GM18499 (cell line): Measurements from ENCODE around the gene UCK2.

Experiments
- ATAC-seq: cut with Tn5 transposase; IDR thresholded peaks from one replicate; pipeline ENCODE4 v1.9.1; 2021; ENCODE audit warnings: moderate number of reproducible peaks; ENCODE audit not compliant: insufficient read depth, unreplicated experiment

Gene UCK2

DNA sequence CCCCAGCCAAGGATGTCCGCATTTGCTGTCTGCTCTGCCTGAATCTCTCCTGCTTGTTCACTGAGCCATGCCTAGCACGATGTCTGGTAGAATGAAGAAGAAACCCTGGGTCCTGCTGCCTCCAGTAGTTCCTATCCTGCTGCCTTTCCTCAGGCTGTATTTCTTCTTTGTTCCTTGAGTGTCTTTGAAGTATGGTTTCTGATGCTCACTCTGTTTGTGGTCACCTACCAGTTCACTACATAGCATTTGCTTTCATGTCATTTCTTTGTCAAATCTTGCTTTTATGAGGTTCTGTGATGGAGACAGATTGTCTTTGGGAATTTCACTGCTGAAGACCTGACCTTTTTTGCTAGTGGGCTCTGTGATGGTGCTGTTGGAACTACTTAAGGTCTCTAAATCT is 5.9 kb downstream of the UCK2 start:
- no peak for ATAC-seq

DNA sequence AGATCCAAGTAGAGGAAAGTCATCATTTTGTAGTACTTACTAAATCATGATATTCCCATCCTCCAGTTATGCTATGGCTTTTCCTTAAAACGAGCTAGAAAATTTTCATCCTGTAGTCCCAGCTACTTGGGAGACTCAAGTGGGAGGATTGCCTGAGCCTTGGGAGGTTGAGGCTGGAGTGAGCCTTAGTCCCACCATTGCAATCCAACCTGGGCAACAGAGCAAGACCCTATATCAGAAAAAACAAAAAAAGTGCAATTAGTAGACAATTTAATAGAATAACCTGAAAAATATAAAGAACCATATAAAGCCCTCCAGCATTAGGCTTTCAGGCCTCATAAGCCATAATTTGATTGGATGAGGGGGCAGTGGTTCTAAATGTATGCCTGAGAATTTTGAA is 6.8 kb downstream of the UCK2 start:
- no peak for ATAC-seq

DNA sequence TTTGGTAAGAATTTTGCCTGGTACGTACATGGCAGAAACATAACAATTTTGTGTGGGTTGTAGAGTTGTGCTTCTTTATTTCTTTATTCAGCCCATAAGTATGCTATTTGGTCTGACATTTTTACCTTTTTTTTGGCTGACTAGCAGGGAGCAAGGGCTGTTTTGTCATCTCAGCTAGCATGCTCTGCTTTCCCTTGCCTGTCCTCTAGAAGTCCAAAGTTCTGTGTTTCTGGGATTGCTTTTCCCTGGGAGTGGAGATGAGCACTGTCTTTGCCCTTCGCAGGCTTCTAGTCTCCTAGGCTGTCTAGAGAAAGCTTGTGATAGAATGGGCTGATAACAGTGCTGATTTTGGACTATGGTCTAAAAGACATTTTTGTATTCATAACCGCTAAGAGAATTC is 7.5 kb downstream of the UCK2 start:
- no peak for ATAC-seq

DNA sequence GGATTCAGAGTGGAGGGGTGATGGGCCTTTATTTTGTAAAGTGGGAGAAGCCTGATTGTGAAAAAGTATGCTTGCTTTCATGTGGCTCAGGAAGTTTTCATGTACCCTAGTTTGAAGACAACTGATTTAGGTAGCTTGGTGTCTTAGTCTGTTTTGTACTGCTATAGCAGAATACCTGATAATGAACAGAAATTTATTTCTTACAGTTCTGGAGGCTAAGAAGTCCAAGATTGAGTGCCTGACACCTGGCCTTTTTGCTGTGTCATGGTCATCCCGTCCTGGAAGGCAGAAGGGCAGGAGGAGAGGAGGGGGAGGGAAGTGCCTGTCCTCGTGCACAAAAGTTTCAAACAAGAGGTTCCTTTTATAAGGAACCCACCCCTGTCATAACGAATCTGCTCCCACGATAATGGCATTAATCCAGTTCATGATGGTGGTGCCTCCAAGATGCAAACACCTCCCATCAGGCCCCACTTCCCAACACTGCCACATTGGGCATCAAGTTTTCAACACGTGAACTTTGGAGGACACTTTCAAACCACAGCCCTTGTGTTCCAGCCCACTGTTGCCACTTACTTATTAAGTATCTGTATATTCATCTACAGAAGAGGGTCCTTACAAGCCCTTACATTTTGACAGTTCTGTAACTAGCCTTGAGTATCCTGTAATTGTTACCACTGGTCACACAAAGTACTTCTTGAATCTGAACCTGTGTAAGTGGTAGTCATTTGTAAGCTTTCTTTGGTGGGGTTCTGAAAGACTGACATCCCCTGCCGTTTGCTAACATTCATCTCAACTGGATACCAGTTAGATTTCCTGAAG is 9.5 kb downstream of the UCK2 start:
- ATAC-seq = no peak

DNA sequence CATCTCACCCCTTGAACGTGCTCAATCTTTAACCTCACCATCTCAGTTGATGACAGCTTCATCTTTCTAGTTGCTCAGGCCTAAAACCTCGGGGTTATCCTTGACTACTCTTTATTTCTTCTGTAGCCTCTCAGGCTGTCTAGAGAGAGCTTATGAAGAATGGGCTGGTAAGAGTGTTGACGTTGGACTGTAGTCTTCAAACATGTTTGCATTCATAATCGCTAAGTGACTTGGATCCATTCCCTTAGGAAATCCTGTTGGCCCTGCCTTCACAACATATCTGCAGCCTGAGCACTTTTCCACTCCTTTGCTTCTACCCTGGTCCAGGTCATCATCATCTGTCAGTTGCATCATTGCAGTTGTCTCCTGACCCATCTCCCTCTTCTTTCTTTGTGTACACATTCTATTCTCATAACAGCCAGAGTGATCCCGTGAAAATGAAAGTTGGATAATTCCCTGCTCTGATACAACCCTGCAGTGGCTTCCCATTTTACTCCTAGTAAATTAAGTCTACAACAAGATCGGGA is 10.5 kb downstream of the UCK2 start:
- no peak for ATAC-seq

DNA sequence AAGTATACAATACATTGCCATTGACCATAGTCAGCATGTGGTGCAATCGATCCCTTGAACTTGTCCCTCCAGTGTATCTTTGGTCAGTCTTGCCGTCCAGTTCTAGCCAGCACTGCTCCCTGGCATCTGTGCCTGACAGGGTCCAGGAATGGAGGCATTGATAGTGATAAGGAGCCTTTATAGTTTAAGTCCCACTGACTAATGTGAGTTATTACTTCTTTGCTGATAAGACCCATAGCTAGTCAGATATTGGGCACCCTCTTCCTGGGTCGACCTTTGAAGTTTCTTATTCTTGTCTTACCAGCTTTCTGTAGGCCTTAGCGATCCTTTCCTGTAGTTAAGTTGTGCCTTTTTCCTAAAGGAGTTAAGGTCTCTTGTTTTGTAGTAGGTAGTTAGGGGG is 13.0 kb downstream of the UCK2 start:
- no peak for ATAC-seq

DNA sequence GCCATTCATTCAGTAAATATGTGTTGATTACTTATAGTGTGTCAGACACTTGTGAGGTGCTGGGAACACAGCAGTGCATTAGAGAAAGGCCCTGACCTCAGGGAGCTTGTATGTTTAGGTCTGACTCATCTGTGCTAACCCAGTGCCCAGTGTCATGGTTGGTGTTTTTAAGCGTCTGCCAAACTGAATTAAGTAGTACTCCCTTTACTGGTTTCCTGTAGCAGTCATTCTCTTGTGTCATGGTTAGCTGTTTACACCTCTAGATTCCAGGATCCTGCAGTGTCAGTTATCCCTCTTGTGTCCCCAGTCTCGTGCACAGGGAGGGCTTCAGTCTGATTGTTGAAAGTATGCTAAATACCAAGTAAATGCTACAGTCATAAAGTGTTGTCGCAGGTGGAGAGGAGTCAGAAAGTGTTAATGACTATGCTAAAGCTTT is 14.2 kb downstream of the UCK2 start:
- peak; percentile 31 for ATAC-seq

DNA sequence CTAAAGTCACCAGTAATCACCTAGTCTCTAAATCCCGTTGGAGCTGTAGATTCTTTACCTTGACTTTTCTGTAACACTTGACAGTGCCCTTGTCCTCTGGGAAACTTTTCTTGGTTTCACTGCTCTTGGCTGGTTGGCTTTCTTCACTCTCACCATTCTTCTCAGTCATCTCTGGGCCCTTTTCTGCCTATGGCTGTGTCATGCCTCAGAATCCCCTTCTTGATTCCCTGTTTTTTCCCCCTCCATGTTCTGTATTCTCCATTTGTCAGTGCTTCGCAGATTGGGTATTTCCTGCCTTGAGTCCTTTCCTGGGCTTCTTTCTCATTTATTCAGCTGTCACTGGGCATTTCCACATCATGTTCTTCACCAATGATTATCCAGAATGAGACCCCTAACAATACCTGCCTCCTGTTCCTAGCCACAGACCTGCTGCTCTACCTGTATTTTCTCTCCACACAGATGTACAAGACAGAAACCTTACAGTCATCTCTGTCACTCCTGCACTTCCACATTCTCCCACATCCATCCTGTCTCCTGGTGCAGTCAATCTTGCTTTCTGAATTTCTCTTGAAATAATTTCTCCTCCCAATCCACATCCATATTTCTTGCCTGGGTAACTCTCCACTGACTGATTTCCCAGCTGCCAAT is 14.7 kb downstream of the UCK2 start:
- ATAC-seq = no peak

DNA sequence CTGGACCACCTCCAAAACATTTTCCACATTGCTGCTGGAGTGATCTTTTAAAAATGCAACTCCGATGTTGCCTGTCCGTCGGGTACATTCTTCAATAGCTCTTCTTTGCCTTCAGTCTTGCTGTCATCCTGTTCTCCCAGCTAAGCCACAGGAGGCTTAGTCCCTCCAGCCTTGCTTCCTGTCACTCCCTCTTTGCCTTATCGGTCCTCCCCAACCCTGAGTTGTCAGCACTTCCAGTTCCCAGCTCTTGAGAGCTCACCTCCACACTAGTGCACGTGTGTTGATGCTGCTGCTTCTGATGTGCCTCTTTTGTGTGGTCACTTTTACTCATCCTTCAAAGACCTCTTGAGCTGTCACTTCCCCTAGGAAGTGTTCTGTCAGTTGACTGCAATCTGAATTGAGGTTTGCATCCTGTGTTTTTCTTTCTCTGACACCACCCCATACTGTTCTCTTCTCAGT is 15.3 kb downstream of the UCK2 start:
- peak; percentile 41 for ATAC-seq

DNA sequence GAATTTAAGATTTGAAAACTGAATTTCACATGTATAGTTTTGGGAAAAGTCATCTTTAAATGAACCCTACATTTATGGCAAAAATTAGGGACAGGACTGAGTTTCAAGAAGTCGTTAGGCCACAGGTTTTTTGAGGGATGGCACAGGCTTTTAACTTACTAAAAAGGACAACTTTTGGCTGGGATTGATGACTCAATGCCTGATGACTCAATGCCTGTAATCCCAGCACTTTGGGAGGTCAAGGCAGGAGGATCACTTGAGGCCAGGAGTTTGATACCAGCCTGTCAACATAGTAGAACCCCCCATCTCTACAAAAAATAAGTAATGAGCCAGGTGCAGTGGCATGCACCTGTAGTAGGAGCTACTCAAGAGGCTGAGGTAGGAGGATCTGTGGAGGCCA is 15.9 kb downstream of the UCK2 start:
- no peak for ATAC-seq

DNA sequence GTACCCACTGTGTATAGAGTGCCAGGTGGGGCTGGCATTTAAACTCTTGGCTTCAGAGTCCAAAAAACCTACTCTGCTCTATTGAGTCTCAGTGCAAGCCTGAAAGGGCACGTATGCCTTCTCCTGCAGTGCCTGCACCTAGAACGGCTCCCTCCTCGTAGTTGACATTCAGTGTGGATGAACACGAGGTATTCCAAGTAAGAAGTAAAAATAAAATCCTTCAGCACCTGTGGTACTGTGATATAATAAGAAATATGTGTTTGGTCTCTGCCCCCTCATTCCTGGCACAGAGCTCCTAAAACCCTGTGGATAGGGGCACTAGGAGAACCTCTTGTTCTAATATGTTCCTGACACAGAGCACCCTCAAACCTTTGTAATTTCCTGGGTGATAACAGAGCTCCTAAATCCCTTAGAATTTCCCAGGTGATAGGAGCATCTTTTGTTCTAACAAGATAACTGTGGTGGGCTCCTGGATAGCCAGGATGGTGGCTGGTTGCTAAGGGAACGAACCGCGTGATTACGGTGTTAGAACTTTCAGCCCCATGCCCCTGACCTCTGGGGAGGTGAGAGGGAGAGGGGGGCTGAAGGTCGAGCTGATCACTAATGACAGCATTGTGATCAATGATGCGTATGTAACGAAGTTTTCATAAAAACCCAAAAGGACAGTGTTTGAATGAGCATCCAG is 16.8 kb downstream of the UCK2 start:
- ATAC-seq = no peak

DNA sequence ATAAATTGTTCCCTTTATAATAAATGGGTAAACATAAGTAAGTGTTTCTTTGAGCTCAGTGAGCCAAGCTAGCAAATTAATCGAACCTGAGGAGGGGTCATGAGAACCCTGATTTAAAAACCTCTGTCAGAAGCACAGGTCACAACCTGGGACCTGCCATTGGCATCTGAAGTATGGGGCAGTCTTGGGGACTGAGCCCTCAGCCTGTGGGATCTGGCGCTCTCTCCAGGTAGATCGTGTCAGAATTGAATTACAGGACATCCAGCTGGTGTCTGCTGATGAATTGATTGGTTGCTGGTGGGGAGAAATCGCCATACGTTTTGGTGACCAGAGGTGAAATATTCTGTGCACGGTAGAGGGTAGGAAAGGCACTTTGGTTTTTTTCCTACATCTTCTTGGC is 17.5 kb downstream of the UCK2 start:
- no peak for ATAC-seq

DNA sequence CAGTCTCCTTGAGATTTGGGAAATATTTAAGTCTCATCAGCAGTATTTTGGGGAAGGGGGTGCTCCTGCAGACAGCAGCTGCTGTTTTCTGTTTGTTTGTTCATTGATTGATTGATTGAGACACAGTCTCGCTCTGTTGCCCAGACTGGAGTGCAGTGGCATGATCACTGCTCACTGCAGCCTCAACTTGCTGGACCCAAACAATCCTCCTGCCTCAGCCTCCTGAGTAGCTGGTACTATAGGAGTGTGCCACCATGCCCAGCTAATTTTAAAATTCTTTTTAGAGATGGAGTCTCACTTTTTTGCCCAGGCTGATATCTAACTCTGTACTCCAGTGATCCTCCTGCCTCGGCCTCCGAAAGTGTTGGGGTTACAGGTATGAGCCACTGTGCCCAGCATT is 18.2 kb downstream of the UCK2 start:
- ATAC-seq = no peak

DNA sequence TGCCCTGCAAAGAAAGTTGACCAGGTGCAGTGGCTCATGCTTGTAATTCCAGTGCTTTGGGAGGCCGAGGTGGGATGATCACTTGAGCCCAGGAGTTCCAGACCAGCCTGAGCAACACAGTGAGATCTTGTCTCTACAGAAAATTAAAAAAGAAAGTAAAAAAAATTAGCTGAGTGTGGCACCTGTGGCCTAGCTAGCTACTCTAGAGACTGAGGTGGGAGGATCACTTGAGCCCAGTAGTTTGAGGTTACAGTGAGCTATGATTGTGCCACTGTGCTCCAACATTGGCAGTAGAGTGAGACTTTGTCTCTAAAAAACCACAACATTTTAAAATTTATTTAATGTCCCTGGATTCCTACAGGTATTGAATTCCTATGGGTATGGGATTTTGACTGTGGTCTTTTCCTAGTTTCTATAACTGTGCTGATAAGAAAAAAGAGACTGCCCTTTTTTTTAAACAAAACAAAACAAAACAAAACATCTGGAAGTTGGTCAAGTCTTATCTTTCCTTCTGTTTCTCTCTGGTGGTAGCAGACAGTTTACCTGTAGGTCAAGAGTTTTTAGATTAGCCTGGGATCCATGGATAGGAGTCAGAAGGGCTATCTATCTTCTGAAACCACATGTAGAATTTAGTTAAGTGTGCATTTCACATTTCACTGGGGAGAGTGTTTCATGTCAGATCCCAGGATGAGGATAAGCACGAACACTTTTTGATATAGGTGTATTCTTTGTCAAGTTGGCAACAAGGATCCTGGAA is 18.8 kb downstream of the UCK2 start:
- peak; percentile 37 for ATAC-seq

DNA sequence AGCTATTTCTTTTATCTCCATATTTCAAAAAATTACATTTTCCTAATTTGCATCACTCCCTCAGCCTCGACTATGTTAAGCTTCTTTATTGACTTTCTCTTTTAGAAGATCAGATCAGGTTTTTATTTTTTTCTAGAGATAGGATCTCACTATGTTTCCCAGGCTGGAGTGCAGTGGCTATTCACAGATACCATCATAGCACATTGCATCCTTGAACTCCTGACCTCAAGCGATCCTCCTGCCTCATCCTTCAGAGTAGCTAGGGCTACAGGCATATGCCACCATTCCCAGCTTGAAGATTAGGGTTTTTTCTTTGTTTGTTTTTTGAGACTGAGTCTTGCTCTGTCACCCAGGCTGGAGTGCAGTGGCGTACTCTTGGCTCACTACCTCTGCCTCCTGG is 20.1 kb downstream of the UCK2 start:
- no peak for ATAC-seq

DNA sequence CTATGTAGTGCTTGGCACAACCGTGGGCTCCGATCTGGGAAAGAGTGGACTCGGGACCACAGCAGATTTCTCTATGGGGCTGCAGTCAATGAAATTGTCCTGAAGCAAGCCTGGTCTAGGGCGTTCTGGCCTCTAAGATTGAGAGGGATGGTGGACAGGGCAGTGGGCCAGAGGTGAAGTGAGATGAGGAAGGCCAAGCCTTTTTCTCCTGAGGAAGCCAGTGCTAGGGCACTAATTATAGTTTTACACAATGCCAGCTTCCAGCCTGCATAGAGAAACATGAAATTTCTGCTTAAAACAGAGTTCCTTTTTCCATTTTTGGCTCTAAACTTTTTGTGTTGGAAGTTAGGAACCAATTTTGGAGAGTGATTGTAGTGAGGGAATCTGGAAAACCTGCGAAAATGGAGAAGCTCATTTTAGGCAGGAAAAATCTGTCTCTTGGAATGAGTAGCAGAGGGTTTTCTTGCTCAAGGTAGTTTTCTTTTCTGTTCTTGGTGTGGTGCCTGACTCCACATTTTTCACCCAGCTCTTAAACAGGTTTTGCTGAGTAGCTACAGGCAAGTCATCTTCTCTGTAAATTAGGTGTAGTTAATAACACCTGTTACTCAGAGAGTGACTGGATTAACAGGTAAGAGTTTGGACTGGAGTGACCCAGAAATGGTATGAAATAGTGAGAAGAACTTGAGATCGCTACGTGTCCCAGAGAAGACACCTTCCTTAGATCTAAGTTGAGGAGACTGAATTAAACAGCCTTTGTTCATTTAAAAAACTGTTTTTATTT is 22.1 kb downstream of the UCK2 start:
- ATAC-seq = no peak

DNA sequence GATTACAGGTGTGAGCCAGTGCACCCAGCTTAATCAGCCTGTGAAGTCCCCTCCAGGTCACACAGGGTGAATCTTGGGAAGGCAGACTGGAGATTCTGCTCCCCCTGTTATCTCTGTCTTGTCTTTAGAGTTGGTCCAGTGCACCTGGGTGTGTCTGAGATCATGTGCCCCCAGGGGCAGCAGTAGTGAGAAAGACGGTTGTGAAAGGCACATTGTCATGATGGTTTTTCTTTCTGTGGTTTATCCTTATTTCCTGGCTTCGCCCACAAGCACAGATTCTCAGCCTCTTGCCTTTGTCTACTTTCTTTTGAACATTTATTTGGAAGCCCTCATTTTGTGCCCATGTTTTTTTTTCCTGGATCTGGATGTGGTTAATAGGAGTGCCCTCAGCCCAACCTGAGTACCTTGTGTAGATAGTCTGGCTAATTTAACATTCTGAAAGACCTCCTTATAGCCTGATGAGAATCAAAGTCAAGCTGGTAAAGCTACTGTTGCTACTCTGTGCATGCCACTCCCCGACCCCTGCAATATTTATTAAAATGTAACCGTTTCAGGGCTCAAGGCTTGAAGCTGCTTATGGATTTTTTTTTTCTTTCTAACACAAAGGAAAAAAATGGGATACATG is 23.7 kb downstream of the UCK2 start:
- peak; percentile 73 for ATAC-seq

DNA sequence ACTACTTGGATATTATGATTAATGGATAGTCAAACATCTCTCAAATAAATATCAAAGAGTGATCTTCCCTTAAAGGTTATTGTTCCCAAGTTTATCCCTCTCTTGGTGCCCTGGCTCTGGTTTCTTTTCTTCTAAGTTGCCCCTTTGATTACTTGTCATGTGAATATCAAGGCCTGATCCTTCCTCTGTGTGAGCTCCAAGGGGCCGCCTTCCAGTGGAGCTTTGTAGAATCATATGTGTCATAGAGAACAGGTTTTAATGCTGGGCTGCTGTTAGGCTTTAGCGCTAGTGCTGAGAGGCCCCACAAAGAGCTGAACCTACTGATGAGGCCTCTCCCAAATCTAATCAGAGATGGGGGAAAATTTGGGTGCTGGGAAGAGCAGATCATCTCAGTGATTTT is 25.5 kb downstream of the UCK2 start:
- no peak for ATAC-seq

DNA sequence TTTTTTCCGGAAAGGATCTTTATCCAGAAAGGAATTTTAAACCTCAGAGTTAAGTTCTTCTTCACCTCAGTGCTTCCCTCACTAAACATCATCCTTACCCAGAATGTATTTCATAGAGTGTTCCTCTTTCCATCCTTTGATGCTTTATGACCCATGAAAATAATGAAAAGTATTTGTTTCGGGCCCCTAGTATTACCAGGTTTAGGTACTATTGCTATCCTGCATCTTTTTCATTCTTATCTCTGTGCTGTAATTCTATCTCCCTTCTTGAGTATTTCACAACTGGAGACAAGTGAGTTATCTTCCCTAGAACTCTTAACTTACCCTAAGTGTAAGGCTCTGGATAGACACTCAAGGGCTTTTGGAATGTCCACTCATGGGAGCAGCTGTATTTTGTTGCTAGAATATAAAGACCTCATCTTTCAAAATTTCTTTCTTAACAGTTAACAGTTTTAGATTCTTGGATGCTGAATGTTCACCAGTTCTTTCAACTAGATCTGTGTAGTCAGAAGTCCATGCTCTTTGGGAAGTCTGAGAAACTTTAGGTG is 26.2 kb downstream of the UCK2 start:
- no peak for ATAC-seq
